ENCODE results near the gene GOSR1. TPM values are rescaled to one million over a fixed set of nuclear protein-coding genes. Genes with fewer than 3 reads are reported as not detected.

Gene GOSR1
- total RNA-seq, 2 donors from 2014 or later = 48.7 to 53.9 TPM

DNA sequence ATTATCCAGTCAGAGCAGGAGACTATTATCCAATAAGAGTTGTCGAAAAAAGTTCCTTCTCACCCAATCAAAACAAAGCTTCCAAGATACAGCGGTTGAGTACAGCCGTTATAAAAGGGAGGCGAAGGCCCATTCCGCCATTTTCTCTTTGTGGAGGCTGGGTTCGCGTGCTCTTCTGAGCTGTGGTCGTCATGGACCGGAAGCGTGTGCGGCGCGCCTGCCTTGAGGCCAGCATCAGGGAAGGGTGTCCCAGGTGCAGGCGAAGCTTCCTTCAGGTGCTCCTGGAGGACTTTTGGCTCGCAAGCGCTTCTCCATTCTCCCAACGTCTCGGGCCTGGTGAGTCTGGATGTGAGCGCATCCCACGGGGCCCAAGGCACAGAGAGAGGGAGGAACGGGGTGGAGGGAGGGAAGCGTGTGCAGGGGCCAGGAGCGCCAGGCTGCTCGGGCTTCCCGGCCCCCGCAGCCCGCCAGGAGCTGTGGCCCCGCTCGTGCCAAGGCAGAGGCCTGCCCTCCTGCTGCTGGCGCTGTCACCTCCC is 99.2 kb downstream of the GOSR1 start:
- Histone ChIP-seq H3K27ac (no peak overlapping the region), H3K9me3 (no peaks in the 10 kb centered on the region), H3K4me1 (no peaks in the 10 kb centered on the region), H3K9ac (ENCODE audit: low read depth in 2 of 2, low read length in 2 of 2) (no peak overlapping the region), H3K36me3 (no peaks in the 10 kb centered on the region), H3K27me3 (no peaks in the 10 kb centered on the region), H3K4me3 (no peak overlapping the region)
- intact Hi-C loops (cut with DNase I) = no loop called here
- DNase-seq = no peak
- TF ChIP-seq, protein P1, sequence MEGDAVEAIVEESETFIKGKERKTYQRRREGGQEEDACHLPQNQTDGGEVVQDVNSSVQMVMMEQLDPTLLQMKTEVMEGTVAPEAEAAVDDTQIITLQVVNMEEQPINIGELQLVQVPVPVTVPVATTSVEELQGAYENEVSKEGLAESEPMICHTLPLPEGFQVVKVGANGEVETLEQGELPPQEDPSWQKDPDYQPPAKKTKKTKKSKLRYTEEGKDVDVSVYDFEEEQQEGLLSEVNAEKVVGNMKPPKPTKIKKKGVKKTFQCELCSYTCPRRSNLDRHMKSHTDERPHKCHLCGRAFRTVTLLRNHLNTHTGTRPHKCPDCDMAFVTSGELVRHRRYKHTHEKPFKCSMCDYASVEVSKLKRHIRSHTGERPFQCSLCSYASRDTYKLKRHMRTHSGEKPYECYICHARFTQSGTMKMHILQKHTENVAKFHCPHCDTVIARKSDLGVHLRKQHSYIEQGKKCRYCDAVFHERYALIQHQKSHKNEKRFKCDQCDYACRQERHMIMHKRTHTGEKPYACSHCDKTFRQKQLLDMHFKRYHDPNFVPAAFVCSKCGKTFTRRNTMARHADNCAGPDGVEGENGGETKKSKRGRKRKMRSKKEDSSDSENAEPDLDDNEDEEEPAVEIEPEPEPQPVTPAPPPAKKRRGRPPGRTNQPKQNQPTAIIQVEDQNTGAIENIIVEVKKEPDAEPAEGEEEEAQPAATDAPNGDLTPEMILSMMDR (IDR thresholded peaks at IDR 0.05) = no peak

Other genes with a start within 250 kb of the GOSR1 start
- gene SLC6A4, start 241.7 kb upstream of the GOSR1 start, total RNA-seq = under 1 TPM; 0.25 to 0.88 TPM
- gene BLMH, start 185.5 kb upstream of the GOSR1 start, total RNA-seq = 10 to 100 TPM; 21.8 to 33.7 TPM
- 100 to 1,000 TPM in 1 of 2 donors, 10 to 100 TPM in 1; 14.4 to 107 TPM for gene TMIGD1, start 143.4 kb upstream of the GOSR1 start, total RNA-seq
- 10 to 100 TPM; 56.5 to 89.5 TPM for gene CPD, start 98.5 kb upstream of the GOSR1 start, total RNA-seq

All from colonic mucosa (tissue), 4 donors.